Skeletal muscle tissue (tissue), 4 donors: Measurements from ENCODE around the gene ACYP1. TPM values are rescaled to one million over a fixed set of nuclear protein-coding genes. Genes with fewer than 3 reads are reported as not detected.
A peak's percentile ranks its signal among the peaks of the same experiment; 100 is the strongest.

ENCODE experiments used
- H3K27ac ChIP-seq: one replicate; pipeline ENCODE4 v1.7.0; 2013; ENCODE audit warnings: mild to moderate bottlenecking, low read depth, low read length, inconsistent platforms
- H3K27me3 ChIP-seq, 3 donors: one replicate each; pipeline ENCODE4 v1.7.0; 2013; ENCODE audit warnings: low read length in 3 of 3; ENCODE audit not compliant: control insufficient read depth in 3 of 3, insufficient read depth in 3 of 3
- H3K36me3 ChIP-seq, 3 donors: one replicate each; pipeline ENCODE4 v1.7.0; 2013; ENCODE audit warnings: low read length in 3 of 3; ENCODE audit not compliant: control insufficient read depth in 3 of 3, insufficient read depth in 3 of 3
- H3K4me1 ChIP-seq, 3 donors: one replicate each; pipeline ENCODE4 v1.7.0; 2013; ENCODE audit warnings: low read length in 3 of 3, mild to moderate bottlenecking in 3 of 3; ENCODE audit not compliant: control insufficient read depth in 3 of 3, insufficient read depth in 3 of 3
- H3K4me3 ChIP-seq, 3 donors: one replicate each; pipeline ENCODE4 v1.7.0; 2013; ENCODE audit warnings: low read length in 3 of 3
- H3K9ac ChIP-seq, 3 donors: one replicate each; pipeline ENCODE4 v1.7.0; 2013; ENCODE audit warnings: low read length in 3 of 3, mild to moderate bottlenecking in 3 of 3, moderate library complexity in 2 of 3, low read depth in 1 of 3
- H3K9me3 ChIP-seq, 3 donors: one replicate each; pipeline ENCODE4 v1.7.0; 2013; ENCODE audit warnings: low read length in 3 of 3; ENCODE audit not compliant: control insufficient read depth in 3 of 3
- total RNA-seq: library from RNA; depleted of rRNA; stranded (reverse); fragments of >200 nt; gene quantifications from one replicate; pipeline ENCODE4 v1.2.3, GENCODE V29; 2014
- donor health status: Osteomylitis.

The ACYP1 gene
- total RNA-seq, 1 donor from 2014 or later, result 8.4 TPM

- Histone ChIP-seq H3K4me3 (no peak overlapping the region), H3K9me3 (no peaks in the 10 kb centered on the region), H3K9ac (no peak overlapping the region), H3K27me3 (no peaks in the 10 kb centered on the region), H3K36me3 (peaks cover 38 to 58% (median 42%) of the 10 kb centered on the region in 3 donors), H3K27ac (no peak overlapping the region), H3K4me1 (no peaks in the 10 kb centered on the region)
These were observed 27.4 kb upstream of the ACYP1 start for GRCh38 chr14:75091251-75091650.

- Histone ChIP-seq H3K27me3 (no peaks in the 10 kb centered on the region), H3K36me3 (peaks cover 37 to 57% (median 44%) of the 10 kb centered on the region in 3 donors), H3K9me3 (no peaks in the 10 kb centered on the region), H3K9ac (no peak overlapping the region), H3K27ac (no peak overlapping the region), H3K4me3 (no peak overlapping the region), H3K4me1 (no peaks in the 10 kb centered on the region)
These were observed 26.5 kb upstream of the ACYP1 start for GRCh38 chr14:75090353-75090752.

- peaks cover 44 to 56% (median 50%) of the 10 kb centered on the region in 3 donors for H3K36me3 ChIP-seq
- no peaks in the 10 kb centered on the region for H3K27me3 ChIP-seq
- no peaks in the 10 kb centered on the region for H3K9me3 ChIP-seq
- no peak overlapping the region for H3K4me3 ChIP-seq
- H3K4me1 ChIP-seq, result no peaks in the 10 kb centered on the region
- no peak overlapping the region for H3K27ac ChIP-seq
- H3K9ac ChIP-seq, result no peak overlapping the region
These were observed 24.9 kb upstream of the ACYP1 start for GRCh38 chr14:75088566-75089373.

GRCh38 chr14:75088153-75088552 is 24.3 kb upstream of the ACYP1 start:
- Histone ChIP-seq H3K4me1 (no peaks in the 10 kb centered on the region), H3K36me3 (peaks cover 48 to 59% (median 57%) of the 10 kb centered on the region in 3 donors), H3K27me3 (no peaks in the 10 kb centered on the region), H3K4me3 (no peak overlapping the region), H3K27ac (no peak overlapping the region), H3K9me3 (no peaks in the 10 kb centered on the region), H3K9ac (no peak overlapping the region)

- Histone ChIP-seq H3K9me3 (no peaks in the 10 kb centered on the region), H3K4me3 (no peak overlapping the region), H3K4me1 (peaks cover 0 to 4% (median 0%) of the 10 kb centered on the region in 3 donors), H3K27ac (no peak overlapping the region), H3K36me3 (peaks cover 36 to 59% (median 58%) of the 10 kb centered on the region in 3 donors), H3K9ac (no peak overlapping the region), H3K27me3 (no peaks in the 10 kb centered on the region)
These were observed 20.7 kb upstream of the ACYP1 start for GRCh38 chr14:75084513-75084912.

GRCh38 chr14:75083271-75083670 is 19.4 kb upstream of the ACYP1 start:
- peaks cover 0 to 4% (median 0%) of the 10 kb centered on the region in 3 donors for H3K4me1 ChIP-seq
- H3K9me3 ChIP-seq, result no peaks in the 10 kb centered on the region
- no peak overlapping the region for H3K27ac ChIP-seq
- H3K9ac ChIP-seq, result no peak overlapping the region
- H3K36me3 ChIP-seq, result peaks cover 35 to 55% (median 54%) of the 10 kb centered on the region in 3 donors
- H3K4me3 ChIP-seq, result no peak overlapping the region
- no peaks in the 10 kb centered on the region for H3K27me3 ChIP-seq

GRCh38 chr14:75081660-75082229 is 17.9 kb upstream of the ACYP1 start:
- Histone ChIP-seq H3K4me1 (peaks cover 0 to 4% (median 0%) of the 10 kb centered on the region in 3 donors), H3K4me3 (no peak overlapping the region), H3K9me3 (no peaks in the 10 kb centered on the region), H3K9ac (no peak overlapping the region), H3K36me3 (peaks cover 21 to 47% (median 42%) of the 10 kb centered on the region in 3 donors), H3K27ac (peak overlapping the region; percentile 31), H3K27me3 (no peaks in the 10 kb centered on the region)

- no peaks in the 10 kb centered on the region for H3K9me3 ChIP-seq
- no peak overlapping the region for H3K9ac ChIP-seq
- no peak overlapping the region for H3K4me3 ChIP-seq
- H3K36me3 ChIP-seq, result peaks cover 11 to 29% (median 27%) of the 10 kb centered on the region in 3 donors
- H3K27me3 ChIP-seq, result no peaks in the 10 kb centered on the region
- H3K4me1 ChIP-seq, result peaks cover 0 to 4% (median 0%) of the 10 kb centered on the region in 3 donors
- no peak overlapping the region for H3K27ac ChIP-seq
These were observed 15.7 kb upstream of the ACYP1 start for GRCh38 chr14:75079521-75079920.

GRCh38 chr14:75077794-75078193 is 14.0 kb upstream of the ACYP1 start:
- Histone ChIP-seq H3K27ac (no peak overlapping the region), H3K27me3 (no peaks in the 10 kb centered on the region), H3K9me3 (no peaks in the 10 kb centered on the region), H3K9ac (no peak overlapping the region), H3K4me1 (peaks cover 0 to 6% (median 5%) of the 10 kb centered on the region in 3 donors), H3K36me3 (peaks cover 0 to 12% (median 12%) of the 10 kb centered on the region in 3 donors), H3K4me3 (no peak overlapping the region)

- peak overlapping the region; percentile 97 for H3K27ac ChIP-seq
- H3K9ac ChIP-seq, result peak overlapping the region; percentile 85 to 92 (median 88)
- peaks cover 18 to 54% (median 33%) of the 10 kb centered on the region in 3 donors for H3K4me1 ChIP-seq
- peaks cover 0 to 6% (median 0%) of the 10 kb centered on the region in 3 donors for H3K36me3 ChIP-seq
- no peaks in the 10 kb centered on the region for H3K27me3 ChIP-seq
- no peaks in the 10 kb centered on the region for H3K9me3 ChIP-seq
- peak overlapping the region; percentile 70 to 78 (median 76) for H3K4me3 ChIP-seq
These were observed 6.6 kb upstream of the ACYP1 start for GRCh38 chr14:75070383-75070782.
